HG03439 (cell line): ENCODE results near the gene LIG3.
"Not testable (repeated sequence)": the region's sequence is repeated elsewhere in the genome, so short reads cannot be mapped to it uniquely, and the experiment has no call there.

ENCODE experiments used
- ATAC-seq: cut with Tn5 transposase; IDR thresholded peaks from one replicate; pipeline ENCODE4 v1.9.1; 2021; ENCODE audit warnings: mild to moderate bottlenecking, moderate library complexity; ENCODE audit not compliant: unreplicated experiment

LIG3 gene

DNA sequence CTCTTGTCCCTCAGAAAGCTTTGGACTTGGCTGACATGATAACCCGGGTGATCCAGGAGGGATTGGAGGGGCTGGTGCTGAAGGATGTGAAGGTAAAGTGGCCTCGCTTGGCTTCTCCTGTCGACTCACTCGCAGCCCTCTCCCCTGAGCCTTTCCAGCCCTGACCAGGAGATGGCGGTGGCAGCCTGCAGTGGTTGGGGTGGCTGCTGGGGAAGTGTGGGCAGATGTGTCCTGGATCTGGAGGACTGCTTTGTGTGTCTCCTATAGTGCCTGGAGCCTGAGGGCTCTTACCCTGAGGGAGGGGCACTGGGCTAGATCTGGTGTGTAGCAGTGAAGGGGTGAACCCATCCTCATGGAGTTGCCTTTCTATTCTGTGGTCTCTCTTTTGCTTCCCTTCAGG is 17.9 kb downstream of the LIG3 start:
- no peak for ATAC-seq

DNA sequence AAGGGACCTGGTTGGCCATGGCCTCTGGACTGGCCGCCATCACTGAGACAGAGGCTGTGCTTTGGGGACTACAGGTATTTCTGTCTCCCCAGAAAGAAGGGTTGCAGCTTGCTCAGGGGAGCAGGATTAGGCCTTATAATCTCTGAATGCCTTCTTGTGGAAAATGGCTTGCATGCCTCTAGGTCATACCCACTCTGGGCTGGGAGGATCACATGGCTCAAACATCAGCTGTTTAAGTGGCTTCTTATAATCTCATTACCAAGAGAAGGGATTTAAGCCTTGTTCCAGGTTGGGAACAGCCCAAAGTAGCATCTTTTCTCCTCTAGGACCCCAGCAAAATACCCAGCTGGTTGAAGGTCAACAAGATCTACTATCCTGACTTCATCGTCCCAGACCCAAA is 19.1 kb downstream of the LIG3 start:
- no peak for ATAC-seq

DNA sequence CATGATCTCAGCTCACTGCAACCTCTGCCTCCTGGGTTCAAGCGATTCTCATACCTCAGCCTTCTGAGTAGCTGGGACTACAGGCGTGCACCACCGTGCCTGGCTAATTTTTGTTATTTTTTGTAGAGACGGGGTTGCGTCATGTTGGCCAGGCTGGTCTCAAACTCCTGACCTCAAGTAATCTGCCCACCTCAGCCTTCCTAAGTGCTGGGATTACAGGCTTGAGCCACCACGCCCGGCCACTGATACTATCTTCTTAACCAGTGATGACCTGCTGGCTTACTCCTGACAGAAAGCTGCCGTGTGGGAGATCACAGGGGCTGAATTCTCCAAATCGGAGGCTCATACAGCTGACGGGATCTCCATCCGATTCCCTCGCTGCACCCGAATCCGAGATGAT is 20.7 kb downstream of the LIG3 start:
- not testable (repeated sequence) for ATAC-seq

DNA sequence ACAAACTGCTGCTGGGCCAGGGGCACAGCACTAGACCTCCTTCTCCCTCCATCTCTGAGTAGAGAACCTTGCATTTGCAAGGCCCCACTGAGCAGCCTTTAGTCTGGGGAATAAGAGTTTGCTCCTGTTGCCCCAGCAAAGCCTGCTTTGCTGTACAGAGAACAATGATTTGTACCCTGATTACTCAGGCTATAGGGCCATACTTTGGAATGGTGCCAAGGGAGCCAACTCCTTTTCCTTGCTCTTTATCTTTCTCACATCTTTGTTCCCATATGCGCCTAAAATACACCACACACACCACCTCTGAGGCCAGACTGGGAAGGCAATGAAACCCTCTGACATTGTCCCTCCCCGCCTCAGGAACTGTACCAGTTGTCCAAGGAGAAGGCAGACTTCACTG is 21.2 kb downstream of the LIG3 start:
- ATAC-seq = no peak

- no peak for ATAC-seq
Observed at GRCh38 chr17:35002876-35003551, 22.7 kb downstream of the LIG3 start.

DNA sequence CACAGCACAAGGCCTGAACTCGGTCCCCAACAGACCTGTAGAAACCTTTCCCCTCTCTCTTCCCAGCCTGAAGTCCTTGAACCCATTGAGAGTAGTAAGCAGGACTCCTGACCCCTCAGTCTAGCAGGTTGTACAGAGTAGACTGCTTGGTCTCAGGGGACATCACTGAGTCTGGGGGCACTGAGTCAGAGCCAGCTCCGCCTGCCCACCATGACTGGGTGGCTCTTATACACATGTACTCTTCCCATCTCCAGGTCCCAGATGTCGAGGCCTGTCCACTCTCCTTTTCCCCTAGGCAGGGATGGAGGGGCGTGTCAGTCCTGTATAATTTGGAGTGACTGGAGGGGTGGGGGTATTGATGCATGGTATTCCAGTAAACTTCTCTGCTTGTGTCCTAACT is 23.5 kb downstream of the LIG3 start:
- no peak for ATAC-seq

GRCh38 chr17:35006345-35006744 is 26.0 kb downstream of the LIG3 start:
- no peak for ATAC-seq

DNA sequence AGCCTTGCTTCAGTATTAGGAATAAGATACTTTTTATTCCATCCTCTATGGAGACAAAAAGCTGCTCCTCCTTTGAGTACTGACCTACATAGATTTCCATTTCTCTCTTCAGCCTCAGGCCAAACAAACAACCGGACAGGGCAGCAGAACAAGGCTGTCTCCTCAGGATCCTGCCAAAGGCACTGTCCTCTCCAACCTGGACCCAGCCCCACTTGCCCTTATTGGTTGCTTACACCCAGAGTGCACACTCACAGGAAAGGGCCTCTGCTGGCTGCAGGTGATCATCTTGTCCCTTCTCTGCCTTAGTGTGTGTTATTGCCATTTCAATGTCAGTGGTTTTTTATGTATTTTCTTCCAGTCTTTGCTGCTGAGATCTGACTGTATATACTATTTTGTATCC is 26.6 kb downstream of the LIG3 start:
- no peak for ATAC-seq

DNA sequence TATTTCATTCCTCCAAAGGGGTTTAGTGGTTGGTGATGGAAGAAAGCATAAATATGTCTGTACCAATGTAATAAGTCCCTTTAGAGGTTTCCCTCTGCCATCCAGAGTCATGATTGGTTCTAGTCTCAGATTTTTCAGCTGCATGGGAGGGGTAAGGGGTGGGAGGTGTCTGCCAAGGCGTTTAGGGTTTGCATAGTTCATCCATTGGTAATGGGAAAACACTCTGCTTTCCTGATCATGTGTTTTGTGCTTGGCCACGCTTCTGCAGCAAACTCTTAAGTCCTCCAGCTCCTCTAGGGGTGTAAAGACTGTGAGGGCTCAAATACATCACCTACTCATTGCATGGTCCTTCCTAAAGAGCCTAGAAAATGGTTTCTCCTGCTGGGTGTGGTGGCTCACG is 29.8 kb downstream of the LIG3 start:
- no peak for ATAC-seq

- ATAC-seq = no peak
Observed at GRCh38 chr17:35011671-35012216, 31.4 kb downstream of the LIG3 start.

DNA sequence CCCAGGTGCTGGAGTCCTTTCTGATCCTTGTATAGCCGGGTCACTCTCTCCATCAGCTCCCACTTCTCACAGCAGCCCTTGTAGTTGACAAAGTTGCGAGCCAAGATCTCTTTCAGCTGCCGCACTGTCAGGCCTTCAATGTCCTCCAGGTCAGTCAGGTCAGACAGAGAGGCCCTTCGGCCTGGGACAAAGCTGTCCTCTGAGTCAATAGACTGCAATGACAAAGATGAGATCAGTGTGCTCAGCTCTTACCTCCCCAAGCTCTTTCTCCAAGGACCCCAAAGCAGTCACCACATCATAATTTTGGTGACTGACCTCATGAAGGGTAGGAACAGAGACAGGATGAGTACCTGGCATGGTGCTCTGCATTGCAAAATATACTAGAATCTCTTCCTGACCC is 36.1 kb downstream of the LIG3 start:
- no peak for ATAC-seq

- ATAC-seq = no peak
Observed at GRCh38 chr17:35017021-35017420, 36.7 kb downstream of the LIG3 start.

- no peak for ATAC-seq
Observed at GRCh38 chr17:35018814-35019213, 38.5 kb downstream of the LIG3 start.

- ATAC-seq = no peak
Observed at GRCh38 chr17:35019386-35020179, 39.3 kb downstream of the LIG3 start.

DNA sequence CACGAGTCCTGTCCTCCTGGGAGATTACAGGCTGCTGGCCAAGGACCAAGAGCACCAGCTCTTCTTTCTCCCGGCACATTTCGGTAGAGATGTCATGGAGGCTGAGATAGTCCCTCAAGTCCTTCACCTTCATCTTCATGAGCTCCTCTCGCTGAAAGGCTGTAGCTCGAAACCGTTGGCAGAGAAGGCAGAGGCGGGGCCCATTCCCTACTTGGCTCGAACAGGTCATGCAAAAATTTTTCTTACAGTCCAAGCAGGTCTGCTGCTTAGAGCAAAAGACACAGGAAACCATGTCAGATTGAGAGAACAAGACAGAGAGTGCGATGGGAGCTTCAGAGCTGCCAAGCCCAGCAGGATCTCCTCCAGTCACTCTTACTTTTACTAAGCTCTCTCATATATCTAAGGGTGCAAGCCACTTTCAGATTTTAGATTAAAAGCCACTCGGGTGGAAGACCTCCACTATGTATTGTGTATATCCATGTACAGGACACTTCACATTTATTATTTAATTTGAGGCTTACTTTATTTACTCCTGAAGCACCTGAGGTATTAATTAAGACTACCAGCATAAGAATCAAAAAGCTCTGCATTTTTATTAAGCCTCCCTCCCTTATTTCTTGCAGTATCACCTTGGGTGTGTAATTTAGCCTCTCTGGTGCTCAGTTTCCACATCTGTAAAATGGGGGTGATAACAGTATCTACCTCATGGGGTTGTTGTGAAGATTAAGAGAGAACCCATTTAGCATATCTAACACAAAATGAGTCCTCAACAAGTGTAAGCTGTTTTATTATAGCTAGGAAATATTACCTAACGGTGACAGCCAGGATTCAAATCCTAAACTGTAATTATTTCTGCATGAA is 41.4 kb downstream of the LIG3 start:
- no peak for ATAC-seq

- ATAC-seq = no peak
Observed at GRCh38 chr17:35022536-35023063, 42.3 kb downstream of the LIG3 start.

- no peak for ATAC-seq
Observed at GRCh38 chr17:35023538-35023937, 43.2 kb downstream of the LIG3 start.

DNA sequence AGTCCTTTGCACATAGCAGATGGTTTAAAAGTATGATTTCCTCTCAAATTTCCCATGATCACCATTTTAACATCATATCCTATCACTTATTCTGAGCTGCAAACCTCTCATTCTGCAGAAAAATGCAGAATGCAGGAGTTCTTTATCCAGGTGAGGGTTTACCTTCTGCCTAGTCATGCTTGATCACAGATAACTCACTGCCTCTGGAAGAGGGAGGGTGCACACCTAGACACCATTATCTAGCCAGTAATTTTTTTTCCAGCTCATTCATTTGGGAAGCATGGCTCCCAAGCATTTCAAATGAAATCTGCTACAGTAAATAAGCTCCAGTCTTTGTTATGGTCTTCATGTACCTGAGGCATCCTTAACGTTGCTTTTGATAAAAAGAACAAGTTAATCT is 45.2 kb downstream of the LIG3 start:
- no peak for ATAC-seq

DNA sequence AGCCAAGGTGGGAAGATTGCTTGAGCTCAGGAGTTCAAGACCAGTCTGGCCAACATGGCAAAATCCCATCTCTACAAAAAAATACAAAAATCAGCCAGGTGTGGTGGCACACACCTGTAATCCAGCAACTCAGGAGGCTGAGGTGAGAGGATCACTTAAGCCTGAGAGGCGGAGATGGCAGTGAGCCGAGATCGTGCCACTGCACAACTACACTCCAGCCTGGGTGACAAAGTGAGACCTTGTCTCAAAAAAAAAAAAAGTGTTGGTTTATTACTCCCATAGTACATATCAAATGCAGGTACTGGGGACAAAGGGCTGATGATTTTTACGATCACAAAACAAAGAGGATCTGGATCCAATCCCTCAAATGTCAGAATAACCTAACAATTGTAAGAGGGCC is 47.8 kb downstream of the LIG3 start:
- not testable (repeated sequence) for ATAC-seq

DNA sequence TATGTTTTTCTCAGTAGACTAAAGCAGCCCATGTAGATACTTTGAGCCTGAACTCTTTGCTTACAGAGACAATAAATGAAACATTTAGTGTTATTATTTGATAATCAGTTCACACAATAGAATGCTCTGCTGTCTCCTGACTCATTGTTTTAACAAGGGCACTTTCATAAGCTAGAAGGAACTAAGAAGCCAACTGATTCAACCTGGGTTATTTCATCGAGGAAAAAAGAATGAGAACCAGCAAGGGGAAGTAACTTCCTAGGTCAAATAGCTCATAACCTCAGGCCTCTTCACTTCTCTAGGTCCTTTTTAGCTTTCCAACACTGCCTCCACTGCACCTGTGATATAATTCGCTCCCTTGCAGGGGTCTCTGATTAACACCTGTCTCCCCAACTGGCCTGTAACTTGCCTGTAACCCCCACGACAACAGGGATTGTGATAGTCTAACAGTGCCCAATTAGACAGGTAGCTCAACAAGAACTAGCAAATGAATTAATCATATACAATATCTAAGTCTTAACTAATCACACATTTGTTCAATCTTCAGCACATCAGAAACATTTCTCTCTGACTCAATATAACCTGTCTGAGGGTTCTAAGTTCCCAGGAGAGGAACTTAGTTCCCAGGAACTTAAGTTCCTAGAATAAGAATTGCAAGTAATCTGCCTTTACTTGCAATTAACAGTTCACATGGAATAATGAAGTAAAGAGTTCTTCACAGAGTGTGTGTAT is 48.4 kb downstream of the LIG3 start:
- ATAC-seq = no peak
